ENCODE measurements around the gene AMBP.
"Not testable (repeated sequence)": the region's sequence is repeated elsewhere in the genome, so short reads cannot be mapped to it uniquely, and the experiment has no call there.

Gene AMBP

GRCh38 chr9:114049441-114050225, 28.5 kb downstream of the AMBP start:
- no peak for DNase-seq

- DNase-seq, result no peak
Measured at GRCh38 chr9:114048533-114049415, 29.3 kb downstream of the AMBP start.

GRCh38 chr9:114047717-114048116, 30.4 kb downstream of the AMBP start:
- no peak for DNase-seq

- no peak for DNase-seq
Measured at GRCh38 chr9:114046875-114047274, 31.2 kb downstream of the AMBP start.

- DNase-seq, result no peak
Measured at GRCh38 chr9:114046237-114046755, 31.8 kb downstream of the AMBP start.

GRCh38 chr9:114043660-114044059, 34.4 kb downstream of the AMBP start:
- not testable (repeated sequence) for DNase-seq

GRCh38 chr9:114039484-114039883, 38.6 kb downstream of the AMBP start:
- no peak for DNase-seq

- DNase-seq, result no peak
Measured at GRCh38 chr9:114038724-114039313, 39.3 kb downstream of the AMBP start.

GRCh38 chr9:114037961-114038723, 40.0 kb downstream of the AMBP start:
- DNase-seq, result no peak

GRCh38 chr9:114037249-114037648, 40.9 kb downstream of the AMBP start:
- DNase-seq, result no peak

GRCh38 chr9:114035845-114036801, 42.0 kb downstream of the AMBP start:
- no peak for DNase-seq

- no peak for DNase-seq
Measured at GRCh38 chr9:114035221-114035844, 42.8 kb downstream of the AMBP start.

GRCh38 chr9:114034661-114035062, 43.4 kb downstream of the AMBP start:
- no peak for DNase-seq

GRCh38 chr9:114034196-114034595, 43.9 kb downstream of the AMBP start:
- no peak for DNase-seq

GRCh38 chr9:114033397-114034103, 44.5 kb downstream of the AMBP start:
- DNase-seq, result no peak

GRCh38 chr9:114031948-114032840, 45.9 kb downstream of the AMBP start:
- no peak for DNase-seq

- DNase-seq, result no peak
Measured at GRCh38 chr9:114031037-114031630, 47.0 kb downstream of the AMBP start.

GRCh38 chr9:114030364-114030763, 47.7 kb downstream of the AMBP start:
- no peak for DNase-seq
